Fibroblast of lung (primary cell): ENCODE data around the gene RNF212.

Source experiments
- EZH2 ChIP-seq: IDR thresholded peaks from 2 replicates; pipeline ENCODE4 v1.5.1; 2012; ENCODE audit warnings: low read length, control low read depth, mild to moderate bottlenecking; ENCODE audit errors: missing control alignments
- TF ChIP-seq, protein P1 (sequence below), 2 donors: IDR thresholded peaks in 1 of 2; conservative IDR thresholded peaks in 1 of 2; 1 replicate in 1 of 2; 2 replicates in 1 of 2; pipeline ENCODE4 v1.5.1; 2011 to 2012; ENCODE audit warnings: low read length in 2 of 2, control low read depth in 1 of 2, inconsistent platforms in 1 of 2, low read depth in 1 of 2, mild to moderate bottlenecking in 1 of 2

DNA sequence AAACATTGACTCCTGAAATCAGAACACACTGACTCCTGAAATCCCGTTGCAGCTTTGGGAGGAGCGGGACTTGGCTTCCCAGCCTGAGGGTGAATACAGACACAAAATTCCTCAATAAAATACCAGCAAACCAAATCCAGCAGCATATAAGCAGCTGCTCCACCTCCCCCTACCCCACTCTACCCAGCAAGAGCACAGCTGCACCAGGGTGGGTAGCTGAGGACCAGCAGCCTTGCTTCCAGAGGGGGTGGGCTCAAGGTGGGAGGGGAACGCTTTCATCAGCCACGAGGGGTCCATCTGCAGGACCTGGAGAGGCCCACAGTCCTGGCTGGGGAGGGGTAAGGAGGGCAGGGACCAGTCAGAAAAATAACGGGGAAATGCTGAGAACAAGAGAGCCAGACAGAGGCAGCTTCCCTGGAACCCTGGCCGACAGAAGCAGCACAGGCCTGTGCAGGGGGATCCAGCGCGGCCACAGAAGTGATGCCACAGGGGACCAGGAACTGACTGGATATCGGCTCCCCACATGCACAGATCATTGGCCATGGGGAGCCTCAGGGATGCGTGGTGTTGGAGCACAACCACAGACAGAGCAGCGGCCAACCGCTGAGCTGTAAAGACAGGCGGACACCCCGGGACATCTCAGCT lies 52.2 kb downstream of the RNF212 start:
- TF ChIP-seq, protein P1, sequence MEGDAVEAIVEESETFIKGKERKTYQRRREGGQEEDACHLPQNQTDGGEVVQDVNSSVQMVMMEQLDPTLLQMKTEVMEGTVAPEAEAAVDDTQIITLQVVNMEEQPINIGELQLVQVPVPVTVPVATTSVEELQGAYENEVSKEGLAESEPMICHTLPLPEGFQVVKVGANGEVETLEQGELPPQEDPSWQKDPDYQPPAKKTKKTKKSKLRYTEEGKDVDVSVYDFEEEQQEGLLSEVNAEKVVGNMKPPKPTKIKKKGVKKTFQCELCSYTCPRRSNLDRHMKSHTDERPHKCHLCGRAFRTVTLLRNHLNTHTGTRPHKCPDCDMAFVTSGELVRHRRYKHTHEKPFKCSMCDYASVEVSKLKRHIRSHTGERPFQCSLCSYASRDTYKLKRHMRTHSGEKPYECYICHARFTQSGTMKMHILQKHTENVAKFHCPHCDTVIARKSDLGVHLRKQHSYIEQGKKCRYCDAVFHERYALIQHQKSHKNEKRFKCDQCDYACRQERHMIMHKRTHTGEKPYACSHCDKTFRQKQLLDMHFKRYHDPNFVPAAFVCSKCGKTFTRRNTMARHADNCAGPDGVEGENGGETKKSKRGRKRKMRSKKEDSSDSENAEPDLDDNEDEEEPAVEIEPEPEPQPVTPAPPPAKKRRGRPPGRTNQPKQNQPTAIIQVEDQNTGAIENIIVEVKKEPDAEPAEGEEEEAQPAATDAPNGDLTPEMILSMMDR (conservative IDR thresholded peaks at IDR 0.05 in 1 of 2, IDR thresholded peaks at IDR 0.05 in 1 of 2; ENCODE audit: low read depth in 1 of 2, low read length in 2 of 2): no peak
- no peak for TF ChIP-seq EZH2
